ENCODE measurements around the gene MKKS.

MKKS gene

GRCh38 chr20:10367693-10367942 is 66.4 kb downstream of the MKKS start:
- no peak for DNase-seq

- DNase-seq, result no peak
Measured at GRCh38 chr20:10366898-10367692, 66.9 kb downstream of the MKKS start.

GRCh38 chr20:10362674-10363073 is 71.3 kb downstream of the MKKS start:
- no peak for DNase-seq

- DNase-seq, result no peak
Measured at GRCh38 chr20:10360878-10361277, 73.1 kb downstream of the MKKS start.

- DNase-seq, result no peak
Measured at GRCh38 chr20:10359621-10360040, 74.4 kb downstream of the MKKS start.

- peak; percentile 9 to 16 for DNase-seq
Measured at GRCh38 chr20:10357974-10358373, 76.0 kb downstream of the MKKS start.

- DNase-seq, result no peak
Measured at GRCh38 chr20:10357061-10357708, 76.8 kb downstream of the MKKS start.

- no peak for DNase-seq
Measured at GRCh38 chr20:10356628-10357027, 77.4 kb downstream of the MKKS start.

GRCh38 chr20:10352934-10353824 is 80.8 kb downstream of the MKKS start:
- no peak for DNase-seq

All from Kasumi-1 (cell line).